ENCODE measurements around the gene BEAN1.

BEAN1 gene

GRCh38 chr16:66397736-66398433, 29.2 kb upstream of the BEAN1 start:
- DNase-seq, result no peak

GRCh38 chr16:66399031-66399430, 28.1 kb upstream of the BEAN1 start:
- no peak for DNase-seq

GRCh38 chr16:66399930-66400329, 27.2 kb upstream of the BEAN1 start:
- no peak for DNase-seq

GRCh38 chr16:66400503-66401380, 26.4 kb upstream of the BEAN1 start:
- no peak for DNase-seq

GRCh38 chr16:66401610-66402009, 25.5 kb upstream of the BEAN1 start:
- no peak for DNase-seq

- no peak for DNase-seq
These were observed 24.9 kb upstream of the BEAN1 start for GRCh38 chr16:66402166-66402565.

GRCh38 chr16:66402591-66403230, 24.4 kb upstream of the BEAN1 start:
- no peak for DNase-seq

- no peak for DNase-seq
These were observed 23.5 kb upstream of the BEAN1 start for GRCh38 chr16:66403531-66404145.

- no peak for DNase-seq
These were observed 21.9 kb upstream of the BEAN1 start for GRCh38 chr16:66405057-66405783.

- DNase-seq, result peak; percentile 85
These were observed 20.4 kb upstream of the BEAN1 start for GRCh38 chr16:66406534-66407221.

- DNase-seq, result peak; percentile 51
These were observed 18.7 kb upstream of the BEAN1 start for GRCh38 chr16:66408163-66409048.

- DNase-seq, result no peak
These were observed 17.9 kb upstream of the BEAN1 start for GRCh38 chr16:66409156-66409555.

GRCh38 chr16:66412182-66412581, 14.9 kb upstream of the BEAN1 start:
- no peak for DNase-seq

GRCh38 chr16:66414891-66415290, 12.2 kb upstream of the BEAN1 start:
- DNase-seq, result no peak

GRCh38 chr16:66416136-66416535, 11.0 kb upstream of the BEAN1 start:
- DNase-seq, result no peak

GRCh38 chr16:66416939-66417700, 10.0 kb upstream of the BEAN1 start:
- no peak for DNase-seq

GRCh38 chr16:66418165-66418962, 8.7 kb upstream of the BEAN1 start:
- no peak for DNase-seq

GRCh38 chr16:66419527-66419926, 7.6 kb upstream of the BEAN1 start:
- no peak for DNase-seq

- DNase-seq, result no peak
These were observed 6.7 kb upstream of the BEAN1 start for GRCh38 chr16:66420396-66420795.

Data from hematopoietic multipotent progenitor cell treated with erythropoietin and hydrocortisone succinate and interleukin-3 and kit ligand, for 4 days (in vitro differentiated cells).